Inferior parietal cortex (tissue), 1 donor: ENCODE data around the gene SLC24A3.

Experiments
- DNase-seq: peaks from one replicate; pipeline ENCODE4 v3.0.0-alpha.2; 2016; ENCODE audit errors: extremely low spot score

Gene SLC24A3

GRCh38 chr20:19426356-19426755 is 213.9 kb downstream of the SLC24A3 start:
- no peak for DNase-seq

- DNase-seq, result no peak
Measured at GRCh38 chr20:19427480-19427879, 215.0 kb downstream of the SLC24A3 start.

- no peak for DNase-seq
Measured at GRCh38 chr20:19427913-19428312, 215.5 kb downstream of the SLC24A3 start.

GRCh38 chr20:19428324-19428723 is 215.9 kb downstream of the SLC24A3 start:
- no peak for DNase-seq

- no peak for DNase-seq
Measured at GRCh38 chr20:19429538-19429937, 217.1 kb downstream of the SLC24A3 start.

GRCh38 chr20:19430641-19431315 is 218.3 kb downstream of the SLC24A3 start:
- no peak for DNase-seq

GRCh38 chr20:19431316-19431700 is 218.9 kb downstream of the SLC24A3 start:
- DNase-seq, result no peak

GRCh38 chr20:19431906-19432305 is 219.5 kb downstream of the SLC24A3 start:
- no peak for DNase-seq

GRCh38 chr20:19433371-19434350 is 221.2 kb downstream of the SLC24A3 start:
- DNase-seq, result no peak

GRCh38 chr20:19435316-19435715 is 222.9 kb downstream of the SLC24A3 start:
- no peak for DNase-seq

GRCh38 chr20:19435821-19436220 is 223.4 kb downstream of the SLC24A3 start:
- no peak for DNase-seq

GRCh38 chr20:19438488-19438887 is 226.0 kb downstream of the SLC24A3 start:
- no peak for DNase-seq

- DNase-seq, result no peak
Measured at GRCh38 chr20:19440660-19441527, 228.5 kb downstream of the SLC24A3 start.

- no peak for DNase-seq
Measured at GRCh38 chr20:19446246-19446645, 233.8 kb downstream of the SLC24A3 start.

GRCh38 chr20:19448632-19449031 is 236.2 kb downstream of the SLC24A3 start:
- DNase-seq, result no peak

- DNase-seq, result no peak
Measured at GRCh38 chr20:19449051-19449450, 236.6 kb downstream of the SLC24A3 start.

GRCh38 chr20:19451231-19451922 is 238.9 kb downstream of the SLC24A3 start:
- no peak for DNase-seq

GRCh38 chr20:19451923-19452295 is 239.5 kb downstream of the SLC24A3 start:
- DNase-seq, result no peak

GRCh38 chr20:19453410-19453809 is 241.0 kb downstream of the SLC24A3 start:
- no peak for DNase-seq

- DNase-seq, result no peak
Measured at GRCh38 chr20:19453862-19454261, 241.4 kb downstream of the SLC24A3 start.
